ENCODE data around the gene TARBP2. TPM values are rescaled to one million over a fixed set of nuclear protein-coding genes. Genes with fewer than 3 reads are reported as not detected.

Gene TARBP2
- total RNA-seq, 4 donors from 2014 or later: 25.5 to 42.0 (median 28.6) TPM

DNA sequence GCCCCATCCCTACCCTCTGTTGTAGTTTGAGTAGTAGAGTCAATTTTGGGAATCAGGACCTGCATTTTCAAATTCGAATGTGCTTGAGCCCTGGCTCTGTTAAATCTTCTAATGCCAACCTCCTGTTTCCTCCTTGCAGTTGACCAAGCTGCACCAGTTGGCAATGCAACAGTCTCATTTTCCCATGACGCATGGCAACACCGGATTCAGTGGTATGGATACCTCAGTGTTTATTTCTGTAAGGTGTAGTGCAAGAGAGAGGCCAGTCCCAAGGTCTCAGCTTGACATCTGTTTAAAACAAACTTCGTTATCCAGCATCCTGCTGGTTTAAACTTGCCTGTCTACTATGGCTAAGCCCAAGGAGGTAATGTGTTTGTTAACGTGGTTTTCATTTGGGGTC lies 34.0 kb upstream of the TARBP2 start:
- peaks cover 100% of the 10 kb centered on the region for H3K36me3 ChIP-seq

DNA sequence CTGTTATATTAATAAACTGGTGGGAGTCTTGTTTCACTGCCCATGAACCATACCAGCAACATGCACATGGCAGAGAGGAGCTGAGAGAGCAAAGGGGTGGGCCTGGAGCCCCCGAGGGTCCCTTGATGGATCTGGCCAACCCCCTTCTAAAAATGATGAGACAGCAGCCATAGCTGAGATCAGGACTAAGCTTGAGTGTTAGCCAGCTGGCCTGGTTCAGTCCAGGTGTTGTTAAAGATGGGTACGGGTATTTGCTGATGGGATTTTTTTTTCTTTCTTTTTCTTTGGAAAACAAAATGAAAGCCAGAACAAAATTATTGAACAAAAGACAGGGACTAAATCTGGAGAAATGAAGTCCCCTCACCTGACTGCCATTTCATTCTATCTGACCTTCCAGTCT lies 33.2 kb upstream of the TARBP2 start:
- H3K27me3 ChIP-seq: no peaks in the 10 kb centered on the region
- WGBS: 62% methylated on average over 2 of the region's 2 CpGs
- no peaks in the 10 kb centered on the region for H3K9me3 ChIP-seq
- H3K27ac ChIP-seq: no peak overlapping the region
- no peak for TF ChIP-seq EP300 (IDR thresholded peaks at IDR 0.05)
- TF ChIP-seq POLR2A (IDR thresholded peaks at IDR 0.05): no peak
- TF ChIP-seq POLR2AphosphoS5 (IDR thresholded peaks at IDR 0.05): no peak
- TF ChIP-seq, protein P1, sequence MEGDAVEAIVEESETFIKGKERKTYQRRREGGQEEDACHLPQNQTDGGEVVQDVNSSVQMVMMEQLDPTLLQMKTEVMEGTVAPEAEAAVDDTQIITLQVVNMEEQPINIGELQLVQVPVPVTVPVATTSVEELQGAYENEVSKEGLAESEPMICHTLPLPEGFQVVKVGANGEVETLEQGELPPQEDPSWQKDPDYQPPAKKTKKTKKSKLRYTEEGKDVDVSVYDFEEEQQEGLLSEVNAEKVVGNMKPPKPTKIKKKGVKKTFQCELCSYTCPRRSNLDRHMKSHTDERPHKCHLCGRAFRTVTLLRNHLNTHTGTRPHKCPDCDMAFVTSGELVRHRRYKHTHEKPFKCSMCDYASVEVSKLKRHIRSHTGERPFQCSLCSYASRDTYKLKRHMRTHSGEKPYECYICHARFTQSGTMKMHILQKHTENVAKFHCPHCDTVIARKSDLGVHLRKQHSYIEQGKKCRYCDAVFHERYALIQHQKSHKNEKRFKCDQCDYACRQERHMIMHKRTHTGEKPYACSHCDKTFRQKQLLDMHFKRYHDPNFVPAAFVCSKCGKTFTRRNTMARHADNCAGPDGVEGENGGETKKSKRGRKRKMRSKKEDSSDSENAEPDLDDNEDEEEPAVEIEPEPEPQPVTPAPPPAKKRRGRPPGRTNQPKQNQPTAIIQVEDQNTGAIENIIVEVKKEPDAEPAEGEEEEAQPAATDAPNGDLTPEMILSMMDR (IDR thresholded peaks at IDR 0.05): no peak
- H3K4me3 ChIP-seq: no peak overlapping the region
- DNase-seq (ENCODE audit: low spot score in 2 of 2): no peak
- peaks cover 21% of the 10 kb centered on the region for H3K4me1 ChIP-seq
- peaks cover 100% of the 10 kb centered on the region for H3K36me3 ChIP-seq

More for the DNA sequence above, 34.0 kb upstream of the TARBP2 start:
- WGBS: 76% methylated on average over 5 of the region's 5 CpGs
- TF ChIP-seq, protein P1 (IDR thresholded peaks at IDR 0.05): no peak
- TF ChIP-seq EP300 (IDR thresholded peaks at IDR 0.05) (no peak), POLR2AphosphoS5 (IDR thresholded peaks at IDR 0.05) (no peak), POLR2A (IDR thresholded peaks at IDR 0.05) (no peak)
- Histone ChIP-seq H3K9me3 (no peaks in the 10 kb centered on the region), H3K27ac (no peak overlapping the region), H3K4me3 (no peak overlapping the region), H3K27me3 (no peaks in the 10 kb centered on the region), H3K4me1 (peaks cover 21% of the 10 kb centered on the region)
- DNase-seq (ENCODE audit: low spot score in 2 of 2): no peak

DNA sequence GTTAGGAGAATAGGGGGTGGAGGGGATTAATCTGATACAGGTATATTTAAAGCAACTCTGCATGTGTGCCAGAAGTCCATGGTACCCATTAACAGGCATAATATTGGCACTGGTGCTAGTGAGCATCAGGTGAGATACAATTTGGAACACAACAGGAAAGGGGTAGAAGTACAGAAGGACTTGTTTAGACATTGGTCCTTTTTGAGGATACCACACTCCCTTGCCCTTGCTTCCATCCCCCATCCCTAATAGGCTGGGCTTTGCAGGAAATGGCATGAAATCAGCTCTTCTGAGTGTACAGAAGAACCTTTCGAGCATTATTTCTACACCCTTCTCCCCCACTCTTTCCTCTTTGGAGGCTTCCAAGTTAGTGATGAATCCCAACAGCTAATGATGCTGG lies 32.8 kb upstream of the TARBP2 start:
- TF ChIP-seq EP300 (IDR thresholded peaks at IDR 0.05) (no peak), POLR2A (IDR thresholded peaks at IDR 0.05) (no peak), POLR2AphosphoS5 (IDR thresholded peaks at IDR 0.05) (no peak)
- TF ChIP-seq, protein P1 (IDR thresholded peaks at IDR 0.05): no peak
- H3K27ac ChIP-seq: no peak overlapping the region
- H3K27me3 ChIP-seq: no peaks in the 10 kb centered on the region
- no peaks in the 10 kb centered on the region for H3K9me3 ChIP-seq
- no peak for DNase-seq (ENCODE audit: low spot score in 2 of 2)
- WGBS: 76% methylated on average over 1 of the region's 1 CpG
- H3K4me3 ChIP-seq: no peak overlapping the region
- H3K4me1 ChIP-seq: peaks cover 23% of the 10 kb centered on the region
- peaks cover 100% of the 10 kb centered on the region for H3K36me3 ChIP-seq

DNA sequence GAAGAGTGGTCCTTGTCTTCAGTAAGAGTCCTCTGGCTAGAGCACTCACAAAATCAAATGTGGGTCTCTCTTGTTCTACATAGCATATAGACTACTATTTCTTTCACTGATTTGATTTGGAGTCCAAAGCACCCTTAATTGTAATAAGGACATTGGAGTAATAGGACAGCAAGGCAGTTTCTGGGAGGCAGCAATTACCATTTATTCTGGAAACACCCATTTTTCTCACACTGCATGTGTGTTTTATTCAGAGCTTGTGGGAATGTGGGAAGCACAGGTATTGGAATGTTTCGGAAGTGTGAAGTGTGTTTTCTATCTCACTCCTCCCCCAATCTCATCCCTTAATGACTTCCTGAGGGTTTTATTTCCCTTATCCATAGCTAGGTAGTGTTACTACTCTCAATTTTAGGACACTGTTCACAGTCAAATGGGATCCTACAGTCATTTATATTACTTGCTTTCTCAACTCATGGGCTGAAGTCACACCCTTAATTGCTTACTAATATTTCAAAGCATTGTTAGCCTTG lies 29.0 kb upstream of the TARBP2 start:
- 94% methylated on average over 1 of the region's 1 CpG for WGBS
- Histone ChIP-seq H3K9me3 (no peaks in the 10 kb centered on the region), H3K27ac (no peak overlapping the region), H3K36me3 (peaks cover 100% of the 10 kb centered on the region), H3K4me3 (no peak overlapping the region), H3K4me1 (peaks cover 22% of the 10 kb centered on the region), H3K27me3 (no peaks in the 10 kb centered on the region)
- no peak for DNase-seq (ENCODE audit: low spot score in 2 of 2)
- TF ChIP-seq POLR2A (IDR thresholded peaks at IDR 0.05): no peak
- TF ChIP-seq, protein P1 (IDR thresholded peaks at IDR 0.05): no peak
- no peak for TF ChIP-seq EP300 (IDR thresholded peaks at IDR 0.05)
- TF ChIP-seq POLR2AphosphoS5 (IDR thresholded peaks at IDR 0.05): no peak

DNA sequence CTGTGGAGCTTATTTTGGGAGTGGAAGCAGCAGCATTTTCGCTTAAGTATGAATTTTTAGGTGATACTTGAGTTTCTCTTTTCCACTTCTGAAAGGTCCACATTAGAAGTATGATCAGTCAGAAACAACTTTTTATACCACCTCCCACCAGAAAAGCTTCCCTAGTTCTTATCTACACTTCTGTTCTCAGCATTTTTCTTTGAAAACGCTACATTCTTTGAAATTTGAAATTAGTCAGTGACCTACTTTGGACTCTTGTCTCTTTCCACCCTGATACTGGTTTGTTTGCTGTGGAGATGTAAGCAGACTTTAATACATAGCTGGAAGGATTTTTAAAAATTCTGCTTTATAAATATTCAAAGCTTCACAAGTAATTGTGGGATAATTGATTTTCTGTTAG lies 27.0 kb upstream of the TARBP2 start:
- WGBS: 70% methylated on average over 2 of the region's 2 CpGs

More for the DNA sequence above, 27.0 kb upstream of the TARBP2 start:
- no peak for DNase-seq (ENCODE audit: low spot score in 2 of 2)
- TF ChIP-seq POLR2A (IDR thresholded peaks at IDR 0.05): no peak
- TF ChIP-seq, protein P1 (IDR thresholded peaks at IDR 0.05): no peak
- no peak for TF ChIP-seq POLR2AphosphoS5 (IDR thresholded peaks at IDR 0.05)
- TF ChIP-seq EP300 (IDR thresholded peaks at IDR 0.05): no peak
- no peaks in the 10 kb centered on the region for H3K9me3 ChIP-seq
- H3K4me1 ChIP-seq: peaks cover 22% of the 10 kb centered on the region
- no peak overlapping the region for H3K4me3 ChIP-seq
- H3K27me3 ChIP-seq: no peaks in the 10 kb centered on the region
- H3K27ac ChIP-seq: no peak overlapping the region
- peaks cover 98% of the 10 kb centered on the region for H3K36me3 ChIP-seq
